Glutamatergic neuron (in vitro differentiated cells): ENCODE results near the gene TEX26. TPM values are rescaled to one million over a fixed set of nuclear protein-coding genes. Genes with fewer than 3 reads are reported as not detected.

Source experiments
- DNase-seq: peaks from one replicate; pipeline ENCODE4 v3.0.0; 2022
- H3K27ac Mint-ChIP-seq: one replicate; pipeline ENCODE4 v1.8.0; 2020; ENCODE audit warnings: mild to moderate bottlenecking, mixed read lengths, inconsistent platforms; ENCODE audit not compliant: unreplicated experiment
- H3K27me3 Mint-ChIP-seq: one replicate; pipeline ENCODE4 v1.8.0; 2020; ENCODE audit warnings: mild to moderate bottlenecking, moderate library complexity, mixed read lengths, inconsistent platforms; ENCODE audit not compliant: unreplicated experiment
- H3K36me3 Mint-ChIP-seq: one replicate; pipeline ENCODE4 v1.8.0; 2020; ENCODE audit warnings: mild to moderate bottlenecking, mixed read lengths, inconsistent platforms; ENCODE audit not compliant: unreplicated experiment
- H3K4me1 Mint-ChIP-seq: one replicate; pipeline ENCODE4 v1.8.0; 2020; ENCODE audit warnings: mild to moderate bottlenecking, low read depth, mixed read lengths, inconsistent platforms; ENCODE audit not compliant: unreplicated experiment
- H3K4me3 Mint-ChIP-seq: one replicate; pipeline ENCODE4 v1.8.0; 2020; ENCODE audit warnings: mild to moderate bottlenecking, mixed read lengths, inconsistent platforms; ENCODE audit not compliant: unreplicated experiment
- H3K9me3 Mint-ChIP-seq: one replicate; pipeline ENCODE4 v1.8.0; 2020; ENCODE audit warnings: mild to moderate bottlenecking, moderate library complexity, mixed read lengths, inconsistent platforms; ENCODE audit not compliant: unreplicated experiment
- total RNA-seq: library from RNA; stranded (reverse); fragmentation: NEBNext Ultra II Directional; extraction: Animal tissue kit (Norgen Biotek cat#: 25700); gene quantifications from one replicate; pipeline ENCODE4 v1.2.1, GENCODE V29; 2021; ENCODE audit not compliant: unreplicated experiment
- TF ChIP-seq, protein P1 (sequence below): fragments of 200-600 bp; sonication (generic); IDR thresholded peaks from one replicate; pipeline ENCODE4 v1.5.0; 2021; ENCODE audit not compliant: partially characterized antibody, unreplicated experiment

The TEX26 gene
- total RNA-seq, 1 donor from 2014 or later, result not detected

DNA sequence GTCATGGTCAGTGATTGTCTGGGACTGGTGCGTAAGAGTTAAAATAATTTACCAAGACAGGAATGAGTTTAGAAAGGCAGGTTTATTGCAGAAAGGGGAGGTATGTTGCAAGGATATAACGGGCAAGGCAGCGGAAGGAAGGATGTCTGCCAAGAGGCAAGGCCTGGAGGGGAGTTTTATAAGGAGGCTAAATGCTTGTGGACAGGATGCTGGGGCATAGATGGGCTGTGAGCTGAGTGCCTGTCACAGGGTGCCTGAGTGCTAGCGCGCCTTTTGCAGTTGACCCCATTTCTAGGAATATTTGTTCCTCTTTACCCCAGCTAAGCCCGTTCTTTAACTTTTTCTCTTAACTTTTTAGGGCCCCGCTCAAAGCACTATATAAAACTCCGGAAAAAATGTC, 58.7 kb downstream of the TEX26 start:
- Mint-ChIP-seq H3K9me3 (no peaks in the 10 kb centered on the region), H3K4me3 (no peak overlapping the region), H3K36me3 (no peaks in the 10 kb centered on the region), H3K4me1 (no peaks in the 10 kb centered on the region), H3K27me3 (no peaks in the 10 kb centered on the region), H3K27ac (no peak overlapping the region)
- TF ChIP-seq, protein P1, sequence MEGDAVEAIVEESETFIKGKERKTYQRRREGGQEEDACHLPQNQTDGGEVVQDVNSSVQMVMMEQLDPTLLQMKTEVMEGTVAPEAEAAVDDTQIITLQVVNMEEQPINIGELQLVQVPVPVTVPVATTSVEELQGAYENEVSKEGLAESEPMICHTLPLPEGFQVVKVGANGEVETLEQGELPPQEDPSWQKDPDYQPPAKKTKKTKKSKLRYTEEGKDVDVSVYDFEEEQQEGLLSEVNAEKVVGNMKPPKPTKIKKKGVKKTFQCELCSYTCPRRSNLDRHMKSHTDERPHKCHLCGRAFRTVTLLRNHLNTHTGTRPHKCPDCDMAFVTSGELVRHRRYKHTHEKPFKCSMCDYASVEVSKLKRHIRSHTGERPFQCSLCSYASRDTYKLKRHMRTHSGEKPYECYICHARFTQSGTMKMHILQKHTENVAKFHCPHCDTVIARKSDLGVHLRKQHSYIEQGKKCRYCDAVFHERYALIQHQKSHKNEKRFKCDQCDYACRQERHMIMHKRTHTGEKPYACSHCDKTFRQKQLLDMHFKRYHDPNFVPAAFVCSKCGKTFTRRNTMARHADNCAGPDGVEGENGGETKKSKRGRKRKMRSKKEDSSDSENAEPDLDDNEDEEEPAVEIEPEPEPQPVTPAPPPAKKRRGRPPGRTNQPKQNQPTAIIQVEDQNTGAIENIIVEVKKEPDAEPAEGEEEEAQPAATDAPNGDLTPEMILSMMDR, result no peak
- DNase-seq, result no peak

DNA sequence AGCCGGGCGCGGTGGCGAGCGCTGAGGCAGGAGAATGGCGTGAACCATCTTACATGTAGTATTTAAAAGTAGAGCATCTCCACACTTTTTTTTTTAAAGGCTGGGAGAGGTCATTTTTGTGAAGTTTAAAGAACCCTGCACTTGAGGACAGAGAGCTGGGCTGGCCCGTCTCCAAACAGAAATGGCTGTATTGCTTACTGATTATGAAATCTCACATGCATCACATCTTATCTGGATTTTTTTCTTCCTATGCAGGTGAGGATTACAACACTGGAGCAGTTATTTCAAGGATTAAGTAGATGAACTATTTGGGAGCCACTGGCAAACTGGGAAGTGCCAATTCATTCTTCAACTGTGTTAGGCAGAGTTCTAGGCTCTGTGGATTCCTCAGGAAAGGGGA, 59.5 kb downstream of the TEX26 start:
- no peak overlapping the region for H3K27ac Mint-ChIP-seq
- no peaks in the 10 kb centered on the region for H3K27me3 Mint-ChIP-seq
- H3K9me3 Mint-ChIP-seq, result no peaks in the 10 kb centered on the region
- no peaks in the 10 kb centered on the region for H3K36me3 Mint-ChIP-seq
- TF ChIP-seq, protein P1, result no peak
- no peaks in the 10 kb centered on the region for H3K4me1 Mint-ChIP-seq
- H3K4me3 Mint-ChIP-seq, result no peak overlapping the region
- no peak for DNase-seq

DNA sequence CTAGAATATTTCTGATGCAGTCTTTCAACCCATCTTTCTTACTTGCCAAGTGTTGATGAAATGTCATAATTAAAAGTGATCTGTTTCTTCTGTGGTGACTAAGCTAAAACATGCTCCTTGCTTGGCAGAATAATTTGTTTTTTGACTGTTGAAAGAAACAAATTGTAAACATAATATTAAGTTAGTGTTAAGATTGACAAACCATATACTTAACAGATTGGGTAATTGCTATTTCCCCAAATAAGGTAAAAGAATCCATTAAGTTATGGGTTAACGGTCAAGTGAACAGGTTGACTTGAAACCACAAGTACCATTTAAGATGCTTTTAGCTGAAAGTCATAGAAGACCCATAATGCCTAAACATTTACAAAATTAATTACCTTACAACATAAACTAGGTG, 62.9 kb downstream of the TEX26 start:
- Mint-ChIP-seq H3K4me1 (no peaks in the 10 kb centered on the region), H3K4me3 (no peak overlapping the region), H3K9me3 (no peaks in the 10 kb centered on the region), H3K36me3 (no peaks in the 10 kb centered on the region), H3K27me3 (no peaks in the 10 kb centered on the region), H3K27ac (no peak overlapping the region)
- DNase-seq, result no peak
- TF ChIP-seq, protein P1, result no peak

DNA sequence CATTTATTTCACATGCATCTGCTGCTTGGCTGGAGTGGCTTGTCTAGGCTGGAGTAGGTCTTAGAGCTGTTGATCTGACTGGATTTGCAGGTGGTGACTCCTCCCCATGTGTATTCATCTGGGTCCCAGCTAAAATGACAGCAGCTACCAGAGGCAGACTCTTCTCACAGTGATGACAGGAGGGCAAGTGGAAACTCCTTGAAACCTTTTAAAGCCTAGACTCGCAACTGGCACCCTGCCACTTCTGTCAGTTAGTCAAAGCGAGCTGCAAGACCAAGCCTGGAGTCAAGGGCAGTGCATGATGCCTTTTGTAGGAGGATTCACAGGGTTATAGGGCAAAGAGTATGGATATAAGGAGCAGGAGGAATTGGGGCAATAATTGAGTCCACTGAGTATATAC, 65.2 kb downstream of the TEX26 start:
- no peaks in the 10 kb centered on the region for H3K36me3 Mint-ChIP-seq
- DNase-seq, result no peak
- H3K9me3 Mint-ChIP-seq, result peaks cover 2% of the 10 kb centered on the region
- H3K4me1 Mint-ChIP-seq, result peaks cover 2% of the 10 kb centered on the region
- TF ChIP-seq, protein P1, result no peak
- no peak overlapping the region for H3K4me3 Mint-ChIP-seq
- H3K27me3 Mint-ChIP-seq, result peaks cover 2% of the 10 kb centered on the region
- H3K27ac Mint-ChIP-seq, result no peak overlapping the region

DNA sequence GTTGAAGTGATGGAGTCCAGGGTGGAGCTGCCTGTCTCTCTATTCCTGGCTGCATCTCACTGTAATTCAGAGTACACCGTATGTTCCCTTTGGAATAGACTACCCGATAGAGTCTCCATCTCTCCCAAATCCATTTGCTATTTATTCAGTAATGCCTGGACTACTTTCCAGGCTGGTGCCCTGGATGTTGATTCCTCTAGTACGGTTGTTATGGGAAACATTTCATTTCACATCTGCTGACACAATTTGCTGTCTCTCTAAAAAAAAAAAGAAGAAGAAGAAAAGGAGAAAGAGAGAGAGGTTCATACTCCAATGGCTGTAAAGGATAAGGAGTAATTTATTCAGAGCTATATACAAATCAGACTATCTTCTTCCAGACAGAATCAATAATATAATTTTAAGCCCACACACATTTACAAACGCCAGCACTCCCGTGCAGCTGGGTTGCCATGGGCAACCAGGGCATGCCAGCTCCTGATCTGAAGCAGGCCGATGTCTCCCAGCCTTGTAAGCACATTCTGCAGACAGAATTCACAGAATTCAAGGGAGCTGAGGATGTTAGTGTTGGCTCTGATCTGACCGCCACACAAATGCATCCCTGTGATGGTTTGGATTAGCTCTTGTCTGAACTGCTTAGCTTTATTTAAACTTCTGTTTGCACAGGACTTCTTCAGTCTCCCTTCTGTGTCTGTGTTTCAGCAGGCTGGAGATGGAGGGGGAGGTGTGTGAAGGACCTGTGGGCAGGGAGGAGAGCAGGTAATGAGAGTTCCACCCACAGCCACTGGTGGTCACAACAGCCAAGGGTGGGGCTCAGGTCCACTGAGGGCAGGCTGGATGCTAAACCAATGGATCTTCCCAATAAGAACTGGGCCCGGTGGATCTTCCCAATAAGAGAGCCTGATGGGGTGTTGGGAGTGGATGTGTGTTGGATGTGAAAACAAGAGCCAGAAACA, 66.0 kb downstream of the TEX26 start:
- no peak overlapping the region for H3K27ac Mint-ChIP-seq
- peaks cover 2% of the 10 kb centered on the region for H3K9me3 Mint-ChIP-seq
- no peaks in the 10 kb centered on the region for H3K36me3 Mint-ChIP-seq
- no peak overlapping the region for H3K4me3 Mint-ChIP-seq
- no peak for DNase-seq
- H3K4me1 Mint-ChIP-seq, result peaks cover 2% of the 10 kb centered on the region
- TF ChIP-seq, protein P1, result no peak
- H3K27me3 Mint-ChIP-seq, result peaks cover 2% of the 10 kb centered on the region
